SH-SY5Y (cell line): ENCODE results near the gene GMDS.

Experiments
- GATA2 ChIP-seq: IDR thresholded peaks from 2 replicates; pipeline ENCODE4 v1.6.1; 2011; ENCODE audit warnings: mild to moderate bottlenecking, low read depth, low read length
- GATA3 ChIP-seq: IDR thresholded peaks from 2 replicates; pipeline ENCODE4 v1.6.1; 2011; ENCODE audit warnings: low read depth, mild to moderate bottlenecking, low read length, moderate library complexity

- TF ChIP-seq GATA2 = no peak
- TF ChIP-seq GATA3 = no peak
Observed at GRCh38 chr6:1767481-1768246, 477.7 kb downstream of the GMDS start.
